ENCODE data around the gene ASCL2. TPM values are rescaled to one million over a fixed set of nuclear protein-coding genes. Genes with fewer than 3 reads are reported as not detected.

ASCL2 gene
- total RNA-seq, 1 experiment from 2014 or later = 0.35 TPM

GRCh38 chr11:2256951-2257700 is 13.3 kb downstream of the ASCL2 start:
- Histone ChIP-seq H3K14ac (ENCODE audit: insufficient read depth, low read length) (peak overlapping the region; percentile 59; the same call in 1 of the 2 replicates), H3K4me2 (ENCODE audit: insufficient read depth, insufficient read length, low read length) (no peak overlapping the region), H3T11ph (ENCODE audit: low read length) (no peak overlapping the region), H4K20me1 (ENCODE audit: control insufficient read depth, insufficient read depth, insufficient read length) (peaks cover 2% of the 10 kb centered on the region), H3K79me2 (ENCODE audit: insufficient read depth, low read length) (no peaks in the 10 kb centered on the region), H3K27me3 (ENCODE audit: insufficient read depth, low read length) (no peaks in the 10 kb centered on the region), H3K23me2 (ENCODE audit: insufficient read length, low read depth, low read length, poor library complexity, severe bottlenecking) (no peaks in the 10 kb centered on the region), H2BK120ac (ENCODE audit: low read depth, low read length, poor library complexity, severe bottlenecking) (no peak overlapping the region), H3K27ac (ENCODE audit: insufficient read length, low read depth, low read length) (no peak overlapping the region), H3K18ac (ENCODE audit: insufficient read length, low read depth, low read length) (no peak overlapping the region), H3K56ac (ENCODE audit: insufficient read length, low read depth, low read length) (no peak overlapping the region), H3K9ac (ENCODE audit: extremely low read depth, insufficient read length, low read length) (no peak overlapping the region), H3K9me3 (ENCODE audit: control insufficient read depth, low read depth, low read length) (no peaks in the 10 kb centered on the region), H4K91ac (ENCODE audit: insufficient read length, low read depth, low read length) (no peak overlapping the region), H4K8ac (replicated peaks; ENCODE audit: insufficient read length, low read depth, low read length) (no peak overlapping the region), H3K23ac (ENCODE audit: insufficient read length, low read depth, low read length) (no peak overlapping the region), H2AFZ (ENCODE audit: low read length) (no peak overlapping the region), H4K5ac (ENCODE audit: insufficient read length, low read depth, low read length) (no peak overlapping the region), H3K4ac (ENCODE audit: low read depth, low read length) (no peak overlapping the region), H3K4me1 (ENCODE audit: insufficient read depth, low read length) (no peaks in the 10 kb centered on the region), H2BK20ac (ENCODE audit: low read depth, low read length, poor library complexity, severe bottlenecking) (no peak overlapping the region), H2AK5ac (ENCODE audit: insufficient read length, low read length) (no peak overlapping the region), H3K79me1 (ENCODE audit: insufficient read depth, low read depth, low read length, poor library complexity, severe bottlenecking) (no peaks in the 10 kb centered on the region), H2BK12ac (ENCODE audit: insufficient read length, low read depth, low read length) (no peak overlapping the region), H2BK5ac (ENCODE audit: insufficient read length, low read length) (no peak overlapping the region), H2BK15ac (ENCODE audit: low read depth, low read length) (no peak overlapping the region)
- WGBS (ENCODE audit: extremely low coverage, insufficient read length, low lambda C conversion rate) = no CpG with 5 or more reads among the region's 31 CpGs
- H3K9me3 Mint-ChIP-seq = peaks cover 0 to 9% of the 10 kb centered on the region in 2 experiments; a peak in 2 of 5 replicates
- H3K36me3 Mint-ChIP-seq (ENCODE audit: insufficient read depth in 1 of 3, low read depth in 3 of 3) = no peaks in the 10 kb centered on the region; a peak in 1 of 7 replicates
- H3K27me3 Mint-ChIP-seq (ENCODE audit: low read depth) = peaks cover 50% of the 10 kb centered on the region
- TF ChIP-seq CTCF (conservative IDR thresholded peaks at IDR 0.05) = no peak
- DNase-seq = peak; percentile 20
- H3K27ac Mint-ChIP-seq = no peak overlapping the region; a peak in 1 of 7 replicates
- H3K4me1 Mint-ChIP-seq = no peaks in the 10 kb centered on the region
- no peak overlapping the region for H3K4me3 Mint-ChIP-seq

Measured in H9 (cell line).